Measurements from ENCODE around the gene FILIP1L. TPM values are rescaled to one million over a fixed set of nuclear protein-coding genes. Genes with fewer than 3 reads are reported as not detected.
A peak's percentile ranks its signal among the peaks of the same experiment; 100 is the strongest.

FILIP1L gene
- total and polyA plus RNA-seq, 2 of the 13 experiments (the other 11 are each of a cell fraction or from before 2014, with no cell fraction given): 8.1 to 187 TPM

- Histone ChIP-seq H3K79me2 (ENCODE audit: insufficient read depth, low read length) (peaks cover 11% of the 10 kb centered on the region), H3K36me3 (replicated peaks in 1 of 2; ENCODE audit: control insufficient read depth in 1 of 2, insufficient read depth in 2 of 2, low read length in 2 of 2) (peaks cover 0 to under 1% of the 10 kb centered on the region in 2 experiments; a peak in 2 of 5 replicates), H3K27me3 (ENCODE audit: control insufficient read depth in 1 of 2, insufficient read depth in 2 of 2, low read length in 2 of 2) (no peaks in the 10 kb centered on the region), H3K4me1 (ENCODE audit: insufficient read depth, low read length) (peaks cover 37% of the 10 kb centered on the region), H2AFZ (ENCODE audit: low read length) (no peak overlapping the region), H3K9ac (ENCODE audit: insufficient read depth, low read depth, low read length) (no peak overlapping the region), H3K9me3 (ENCODE audit: low read length) (no peaks in the 10 kb centered on the region), H3K4me3 (replicated peaks in 1 of 3; ENCODE audit: insufficient read depth in 1 of 3, low read depth in 2 of 3, low read length in 3 of 3) (no peak overlapping the region), H4K20me1 (ENCODE audit: insufficient read depth, low read length) (peaks cover 8% of the 10 kb centered on the region), H3K4me2 (ENCODE audit: low read depth, low read length) (no peak overlapping the region), H3K27ac (ENCODE audit: extremely low read length, insufficient read depth, low read length) (no peak overlapping the region)
- no TSS peak for BruUV-seq (replicated peaks)
- POLR2A ChIA-PET: interaction anchor here (1.0 to 2.2 kb wide), 5 partner anchors 77 to 418 kb away, joined by 3 to 12 read pairs (median 5); partner anchors contain the start of gene TBC1D23
- WGBS (ENCODE audit: low lambda C conversion rate): 49% methylated on average over 2 of the region's 2 CpGs
- DNase-seq (ENCODE audit: low spot score): peak; percentile 38
- intact Hi-C loops (cut with micrococcal nuclease; ENCODE audit: unreplicated experiment): loop anchor here (1.0 to 2.0 kb wide), 2 partner anchors 226 to 411 kb away; no protein-coding TSS in a partner anchor
- CTCF ChIA-PET (ENCODE audit: low intra/inter-chr PET ratio, low total read pairs): interaction anchor here (2.8 kb wide), 1 partner anchor 411 kb away, joined by 17 read pairs; no protein-coding TSS in a partner anchor
- ATAC-seq: peak; percentile 80
- in situ Hi-C loops (cut with HindIII; ENCODE audit: extremely low pct_ligation_motif_present, low pct_unique_long_range_greater_than_20kb): loop anchor here (5.0 to 25.0 kb wide), 2 partner anchors 409 to 744 kb away; no protein-coding TSS in a partner anchor
- FAIRE-seq: no peak
- TF ChIP-seq, protein P1, sequence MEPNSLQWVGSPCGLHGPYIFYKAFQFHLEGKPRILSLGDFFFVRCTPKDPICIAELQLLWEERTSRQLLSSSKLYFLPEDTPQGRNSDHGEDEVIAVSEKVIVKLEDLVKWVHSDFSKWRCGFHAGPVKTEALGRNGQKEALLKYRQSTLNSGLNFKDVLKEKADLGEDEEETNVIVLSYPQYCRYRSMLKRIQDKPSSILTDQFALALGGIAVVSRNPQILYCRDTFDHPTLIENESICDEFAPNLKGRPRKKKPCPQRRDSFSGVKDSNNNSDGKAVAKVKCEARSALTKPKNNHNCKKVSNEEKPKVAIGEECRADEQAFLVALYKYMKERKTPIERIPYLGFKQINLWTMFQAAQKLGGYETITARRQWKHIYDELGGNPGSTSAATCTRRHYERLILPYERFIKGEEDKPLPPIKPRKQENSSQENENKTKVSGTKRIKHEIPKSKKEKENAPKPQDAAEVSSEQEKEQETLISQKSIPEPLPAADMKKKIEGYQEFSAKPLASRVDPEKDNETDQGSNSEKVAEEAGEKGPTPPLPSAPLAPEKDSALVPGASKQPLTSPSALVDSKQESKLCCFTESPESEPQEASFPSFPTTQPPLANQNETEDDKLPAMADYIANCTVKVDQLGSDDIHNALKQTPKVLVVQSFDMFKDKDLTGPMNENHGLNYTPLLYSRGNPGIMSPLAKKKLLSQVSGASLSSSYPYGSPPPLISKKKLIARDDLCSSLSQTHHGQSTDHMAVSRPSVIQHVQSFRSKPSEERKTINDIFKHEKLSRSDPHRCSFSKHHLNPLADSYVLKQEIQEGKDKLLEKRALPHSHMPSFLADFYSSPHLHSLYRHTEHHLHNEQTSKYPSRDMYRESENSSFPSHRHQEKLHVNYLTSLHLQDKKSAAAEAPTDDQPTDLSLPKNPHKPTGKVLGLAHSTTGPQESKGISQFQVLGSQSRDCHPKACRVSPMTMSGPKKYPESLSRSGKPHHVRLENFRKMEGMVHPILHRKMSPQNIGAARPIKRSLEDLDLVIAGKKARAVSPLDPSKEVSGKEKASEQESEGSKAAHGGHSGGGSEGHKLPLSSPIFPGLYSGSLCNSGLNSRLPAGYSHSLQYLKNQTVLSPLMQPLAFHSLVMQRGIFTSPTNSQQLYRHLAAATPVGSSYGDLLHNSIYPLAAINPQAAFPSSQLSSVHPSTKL (CRISPR knock-in tag; IDR thresholded peaks at IDR 0.05): peak; percentile 16; the same call in 1 of the 2 replicates
- 0 out of 2 replicates have a peak, but pooled peaks have one; percentile 6 for TF ChIP-seq RXRB (CRISPR knock-in tag; IDR thresholded peaks at IDR 0.05; ENCODE audit: borderline replicate concordance)
- peak; percentile 89 for TF ChIP-seq TEAD3 (CRISPR knock-in tag; optimal IDR thresholded peaks at IDR 0.05; ENCODE audit: borderline replicate concordance)
- TF ChIP-seq CTCF (CRISPR knock-in tag; IDR thresholded peaks at IDR 0.05): peak; percentile 70
- TF ChIP-seq, protein P2, sequence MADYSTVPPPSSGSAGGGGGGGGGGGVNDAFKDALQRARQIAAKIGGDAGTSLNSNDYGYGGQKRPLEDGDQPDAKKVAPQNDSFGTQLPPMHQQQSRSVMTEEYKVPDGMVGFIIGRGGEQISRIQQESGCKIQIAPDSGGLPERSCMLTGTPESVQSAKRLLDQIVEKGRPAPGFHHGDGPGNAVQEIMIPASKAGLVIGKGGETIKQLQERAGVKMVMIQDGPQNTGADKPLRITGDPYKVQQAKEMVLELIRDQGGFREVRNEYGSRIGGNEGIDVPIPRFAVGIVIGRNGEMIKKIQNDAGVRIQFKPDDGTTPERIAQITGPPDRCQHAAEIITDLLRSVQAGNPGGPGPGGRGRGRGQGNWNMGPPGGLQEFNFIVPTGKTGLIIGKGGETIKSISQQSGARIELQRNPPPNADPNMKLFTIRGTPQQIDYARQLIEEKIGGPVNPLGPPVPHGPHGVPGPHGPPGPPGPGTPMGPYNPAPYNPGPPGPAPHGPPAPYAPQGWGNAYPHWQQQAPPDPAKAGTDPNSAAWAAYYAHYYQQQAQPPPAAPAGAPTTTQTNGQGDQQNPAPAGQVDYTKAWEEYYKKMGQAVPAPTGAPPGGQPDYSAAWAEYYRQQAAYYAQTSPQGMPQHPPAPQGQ (CRISPR knock-in tag; IDR thresholded peaks at IDR 0.05; ENCODE audit: borderline replicate concordance): no peak
- TF ChIP-seq MIXL1 (CRISPR knock-in tag; IDR thresholded peaks at IDR 0.05): peak; percentile 35; the same call in 1 of the 2 replicates
- TF ChIP-seq ZNF564 (CRISPR knock-in tag; IDR thresholded peaks at IDR 0.05): no peak
- TF ChIP-seq NCOR1 (IDR thresholded peaks at IDR 0.05; ENCODE audit: borderline replicate concordance, low read length): no peak
- no peak for TF ChIP-seq PITX1 (CRISPR knock-in tag; IDR thresholded peaks at IDR 0.05)
- TF ChIP-seq SP1 (IDR thresholded peaks at IDR 0.05): no peak
- TF ChIP-seq SP1 (CRISPR knock-in tag; IDR thresholded peaks at IDR 0.05): no peak
- TF ChIP-seq KDM5A (IDR thresholded peaks at IDR 0.05; ENCODE audit: borderline replicate concordance, low read length): peak; percentile 40; the same call in 1 of the 2 replicates
- TF ChIP-seq ARID2 (CRISPR knock-in tag; IDR thresholded peaks at IDR 0.05; ENCODE audit: borderline replicate concordance): 0 out of 2 replicates have a peak, but pooled peaks have one; percentile 20
- no peak for TF ChIP-seq FIP1L1 (IDR thresholded peaks at IDR 0.05; ENCODE audit: borderline replicate concordance, insufficient read depth, low read depth, low read length)
- TF ChIP-seq THAP11 (CRISPR knock-in tag; IDR thresholded peaks at IDR 0.05): 0 out of 2 replicates have a peak, but pooled peaks have one; percentile 5
- peak; percentile 88 for TF ChIP-seq STAG1 (CRISPR knock-in tag; IDR thresholded peaks at IDR 0.05)
- TF ChIP-seq SMC3 (IDR thresholded peaks at IDR 0.05; ENCODE audit: low read length): peak; percentile 75
These were observed 271.3 kb downstream of the FILIP1L start for GRCh38 chr3:99842826-99843589.

All from HepG2 (cell line).